Measurements from ENCODE around the gene UBR7.

The UBR7 gene

DNA sequence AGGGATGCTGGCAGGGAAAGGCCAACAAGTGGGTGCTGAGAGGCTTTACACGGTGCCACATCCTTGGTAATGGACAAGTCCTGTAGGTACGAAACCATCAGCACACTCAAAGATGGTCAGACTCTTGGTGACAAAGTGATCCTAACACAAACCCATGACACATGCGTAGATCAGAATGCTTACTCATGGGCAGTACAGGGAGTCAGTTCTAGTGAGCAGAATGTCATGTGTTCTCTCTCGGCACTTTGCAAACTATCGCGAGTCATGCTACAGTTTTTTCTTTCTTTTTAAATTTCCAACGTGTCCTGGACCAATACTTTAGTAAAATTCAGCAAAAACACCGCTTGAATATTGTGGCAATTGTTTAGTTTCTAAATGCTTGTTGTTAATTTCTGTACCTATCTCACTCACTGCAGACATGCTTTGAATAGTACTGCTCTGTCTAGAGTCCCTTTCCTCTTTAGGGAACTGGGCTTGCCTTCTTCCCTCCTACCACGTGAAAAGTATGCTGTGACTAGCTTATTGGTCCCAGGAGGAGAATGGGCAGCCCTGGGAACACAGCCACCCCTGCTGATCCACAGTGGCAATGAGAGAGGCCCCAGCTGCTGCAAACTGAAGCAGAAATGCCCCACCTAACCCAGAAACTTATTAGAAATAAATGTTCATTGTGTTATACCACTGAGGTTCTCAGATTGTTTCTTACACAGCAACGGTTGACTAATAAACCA is 62.4 kb downstream of the UBR7 start:
- DNase-seq = no peak
- no peak overlapping the region for H3K4me3 ChIP-seq (ENCODE audit: low read depth, low read length)
- no peaks in the 10 kb centered on the region for H3K9me3 ChIP-seq
- H3K36me3 ChIP-seq = no peaks in the 10 kb centered on the region
- H3K4me1 ChIP-seq = peaks cover 5% of the 10 kb centered on the region; the same call in 1 of the 2 replicates
- TF ChIP-seq, protein P1, sequence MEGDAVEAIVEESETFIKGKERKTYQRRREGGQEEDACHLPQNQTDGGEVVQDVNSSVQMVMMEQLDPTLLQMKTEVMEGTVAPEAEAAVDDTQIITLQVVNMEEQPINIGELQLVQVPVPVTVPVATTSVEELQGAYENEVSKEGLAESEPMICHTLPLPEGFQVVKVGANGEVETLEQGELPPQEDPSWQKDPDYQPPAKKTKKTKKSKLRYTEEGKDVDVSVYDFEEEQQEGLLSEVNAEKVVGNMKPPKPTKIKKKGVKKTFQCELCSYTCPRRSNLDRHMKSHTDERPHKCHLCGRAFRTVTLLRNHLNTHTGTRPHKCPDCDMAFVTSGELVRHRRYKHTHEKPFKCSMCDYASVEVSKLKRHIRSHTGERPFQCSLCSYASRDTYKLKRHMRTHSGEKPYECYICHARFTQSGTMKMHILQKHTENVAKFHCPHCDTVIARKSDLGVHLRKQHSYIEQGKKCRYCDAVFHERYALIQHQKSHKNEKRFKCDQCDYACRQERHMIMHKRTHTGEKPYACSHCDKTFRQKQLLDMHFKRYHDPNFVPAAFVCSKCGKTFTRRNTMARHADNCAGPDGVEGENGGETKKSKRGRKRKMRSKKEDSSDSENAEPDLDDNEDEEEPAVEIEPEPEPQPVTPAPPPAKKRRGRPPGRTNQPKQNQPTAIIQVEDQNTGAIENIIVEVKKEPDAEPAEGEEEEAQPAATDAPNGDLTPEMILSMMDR (IDR thresholded peaks at IDR 0.05; ENCODE audit: low read depth, low read length) = no peak
- H3K27me3 ChIP-seq = no peaks in the 10 kb centered on the region

DNA sequence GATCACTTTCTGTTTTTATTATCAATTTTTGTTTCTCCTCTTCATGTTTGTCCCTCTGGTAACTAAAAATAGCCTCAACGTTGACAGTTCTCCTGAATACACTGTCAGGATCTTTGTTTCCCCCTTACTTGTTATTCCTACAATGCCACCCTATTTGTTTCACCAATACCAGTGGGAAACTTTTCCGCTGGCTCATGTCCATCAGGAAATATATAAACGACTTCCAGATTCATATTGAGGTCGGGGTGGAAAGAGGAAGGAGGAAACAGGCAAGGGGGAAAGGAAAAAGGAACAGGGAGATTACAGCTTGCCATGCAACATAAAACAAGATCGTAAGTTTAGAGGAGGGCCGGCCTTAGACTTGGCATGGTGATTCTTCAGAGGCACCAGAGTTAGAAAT is 64.1 kb downstream of the UBR7 start:
- H3K4me3 ChIP-seq (ENCODE audit: low read depth, low read length) = no peak overlapping the region
- H3K36me3 ChIP-seq = no peaks in the 10 kb centered on the region
- H3K9me3 ChIP-seq = no peaks in the 10 kb centered on the region
- DNase-seq = no peak
- peaks cover 5% of the 10 kb centered on the region; the same call in 1 of the 2 replicates for H3K4me1 ChIP-seq
- no peaks in the 10 kb centered on the region for H3K27me3 ChIP-seq
- TF ChIP-seq, protein P1 (IDR thresholded peaks at IDR 0.05; ENCODE audit: low read depth, low read length) = no peak

DNA sequence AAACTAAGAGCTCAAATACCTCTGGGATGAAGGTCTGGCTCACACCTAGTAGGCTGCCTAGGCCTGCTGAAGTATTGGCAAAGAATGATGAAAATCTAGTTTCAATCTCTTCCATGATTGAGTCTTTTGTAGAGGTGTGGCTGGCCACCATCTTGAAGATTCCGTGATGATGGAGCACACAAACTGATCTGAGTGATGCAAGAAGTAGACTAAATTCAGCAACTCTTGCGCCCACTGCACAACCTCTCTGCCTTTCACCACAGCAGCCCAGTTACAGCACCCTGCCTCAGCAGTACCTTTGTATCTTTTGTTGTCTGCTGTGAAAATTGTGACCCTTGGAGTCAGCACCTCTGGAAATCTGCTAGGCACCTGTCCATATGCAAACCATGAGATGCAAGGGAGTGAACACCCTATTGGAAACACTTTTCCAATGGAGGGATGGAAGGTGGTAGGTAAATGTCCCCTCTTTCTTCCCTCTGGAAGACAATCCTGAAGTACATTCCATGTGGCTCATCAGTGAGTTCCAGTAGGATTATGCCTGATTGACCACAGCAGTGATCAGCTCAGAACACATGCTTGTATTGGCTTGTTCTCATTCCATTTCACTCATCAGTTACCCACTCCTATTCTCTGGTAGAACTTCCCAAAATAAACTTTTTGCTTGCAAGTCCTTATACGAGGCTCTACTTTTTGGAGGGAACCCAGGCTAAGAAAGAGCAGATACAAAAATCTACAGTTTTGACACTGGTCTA is 67.2 kb downstream of the UBR7 start:
- TF ChIP-seq, protein P1 (IDR thresholded peaks at IDR 0.05; ENCODE audit: low read depth, low read length) = no peak
- Histone ChIP-seq H3K27me3 (no peaks in the 10 kb centered on the region), H3K9me3 (no peaks in the 10 kb centered on the region), H3K36me3 (no peaks in the 10 kb centered on the region), H3K4me3 (ENCODE audit: low read depth, low read length) (no peak overlapping the region), H3K4me1 (peaks cover 5% of the 10 kb centered on the region; the same call in 1 of the 2 replicates)
- no peak for DNase-seq

DNA sequence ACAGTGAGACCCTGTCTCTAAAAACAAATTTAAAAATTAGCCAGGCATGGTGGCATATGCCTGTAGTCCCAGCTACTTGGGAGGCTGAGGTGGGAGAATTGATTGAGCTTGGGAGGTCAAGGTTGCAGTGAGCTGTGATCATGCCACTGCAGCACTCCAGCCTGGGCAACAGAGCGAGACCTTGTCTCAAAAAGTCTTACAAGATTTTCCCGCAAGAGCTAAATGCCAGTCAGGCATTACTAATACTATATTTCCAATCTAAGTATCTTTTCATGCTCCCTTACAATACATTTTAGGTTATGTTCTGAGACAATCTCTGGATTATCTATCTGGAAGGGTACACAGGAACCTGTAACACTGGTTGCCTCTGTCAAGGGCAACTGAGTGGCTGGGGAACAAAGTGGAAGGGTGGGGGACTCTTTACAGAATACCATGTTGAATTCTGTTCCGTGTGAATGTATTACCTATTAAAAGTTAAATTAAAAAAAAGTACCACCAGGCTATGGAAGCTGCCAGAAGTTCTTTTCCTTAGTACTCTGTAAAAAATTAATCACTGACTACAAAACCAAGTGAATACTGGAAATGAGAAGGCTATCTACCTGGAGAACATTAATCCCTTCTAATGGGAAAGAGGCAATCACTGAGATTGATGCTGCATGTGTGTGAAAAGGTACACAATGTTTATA is 69.1 kb downstream of the UBR7 start:
- Histone ChIP-seq H3K9me3 (no peaks in the 10 kb centered on the region), H3K4me1 (peaks cover 5% of the 10 kb centered on the region; the same call in 1 of the 2 replicates), H3K36me3 (no peaks in the 10 kb centered on the region), H3K4me3 (ENCODE audit: low read depth, low read length) (no peak overlapping the region), H3K27me3 (no peaks in the 10 kb centered on the region)
- DNase-seq = no peak
- TF ChIP-seq, protein P1 (IDR thresholded peaks at IDR 0.05; ENCODE audit: low read depth, low read length) = no peak
